ENCODE measurements around the gene KRT85.
A peak's percentile ranks its signal among the peaks of the same experiment; 100 is the strongest.

KRT85 gene

GRCh38 chr12:52377266-52377665 lies 10.0 kb upstream of the KRT85 start:
- Mint-ChIP-seq H3K4me3 (no peak overlapping the region), H3K36me3 (ENCODE audit: low read depth) (no peaks in the 10 kb centered on the region), H3K27ac (no peak overlapping the region), H3K27me3 (ENCODE audit: low read depth, poor library complexity) (no peaks in the 10 kb centered on the region), H3K9me3 (no peaks in the 10 kb centered on the region), H3K4me1 (no peaks in the 10 kb centered on the region)
- TF ChIP-seq CTCF (IDR thresholded peaks at IDR 0.05) = no peak
- DNase-seq = no peak

GRCh38 chr12:52372216-52373154 lies 5.2 kb upstream of the KRT85 start:
- DNase-seq = peak; percentile 82
- H3K27me3 Mint-ChIP-seq (ENCODE audit: low read depth, poor library complexity) = no peaks in the 10 kb centered on the region
- peak; percentile 82 for TF ChIP-seq CTCF (IDR thresholded peaks at IDR 0.05)
- no peak overlapping the region for H3K4me3 Mint-ChIP-seq
- H3K36me3 Mint-ChIP-seq (ENCODE audit: low read depth) = no peaks in the 10 kb centered on the region
- H3K27ac Mint-ChIP-seq = no peak overlapping the region
- peaks cover 13% of the 10 kb centered on the region for H3K4me1 Mint-ChIP-seq
- H3K9me3 Mint-ChIP-seq = no peaks in the 10 kb centered on the region

- H3K27ac Mint-ChIP-seq = no peak overlapping the region
- H3K27me3 Mint-ChIP-seq (ENCODE audit: low read depth, poor library complexity) = no peaks in the 10 kb centered on the region
- H3K9me3 Mint-ChIP-seq = no peaks in the 10 kb centered on the region
- H3K4me1 Mint-ChIP-seq = peaks cover 16% of the 10 kb centered on the region
- DNase-seq = no peak
- H3K36me3 Mint-ChIP-seq (ENCODE audit: low read depth) = no peaks in the 10 kb centered on the region
- H3K4me3 Mint-ChIP-seq = no peak overlapping the region
- no peak for TF ChIP-seq CTCF (IDR thresholded peaks at IDR 0.05)
Measured at GRCh38 chr12:52371716-52372115, 4.4 kb upstream of the KRT85 start.

- no peaks in the 10 kb centered on the region for H3K9me3 Mint-ChIP-seq
- H3K27ac Mint-ChIP-seq = no peak overlapping the region
- DNase-seq = no peak
- no peaks in the 10 kb centered on the region for H3K27me3 Mint-ChIP-seq (ENCODE audit: low read depth, poor library complexity)
- peaks cover 16% of the 10 kb centered on the region for H3K4me1 Mint-ChIP-seq
- H3K4me3 Mint-ChIP-seq = no peak overlapping the region
- H3K36me3 Mint-ChIP-seq (ENCODE audit: low read depth) = no peaks in the 10 kb centered on the region
- no peak for TF ChIP-seq CTCF (IDR thresholded peaks at IDR 0.05)
Measured at GRCh38 chr12:52370926-52371608, 3.8 kb upstream of the KRT85 start.

- Mint-ChIP-seq H3K27me3 (ENCODE audit: low read depth, poor library complexity) (peaks cover 4% of the 10 kb centered on the region), H3K27ac (no peak overlapping the region), H3K4me3 (no peak overlapping the region), H3K4me1 (peaks cover 16% of the 10 kb centered on the region), H3K36me3 (ENCODE audit: low read depth) (no peaks in the 10 kb centered on the region), H3K9me3 (no peaks in the 10 kb centered on the region)
- no peak for DNase-seq
- TF ChIP-seq CTCF (IDR thresholded peaks at IDR 0.05) = no peak
Measured at GRCh38 chr12:52369809-52370208, 2.5 kb upstream of the KRT85 start.
